HepG2 (cell line): ENCODE data around the gene NARF. TPM values are rescaled to one million over a fixed set of nuclear protein-coding genes. Genes with fewer than 3 reads are reported as not detected.
A peak's percentile ranks its signal among the peaks of the same experiment; 100 is the strongest.

Experiments
- ADNP ChIP-seq: sonication (generic); formaldehyde crosslinking; IDR thresholded peaks from 2 replicates; pipeline ENCODE4 v1.4.0; 2020; ENCODE audit warnings: missing genetic modification reagents
- DR1 ChIP-seq: sonication (generic); formaldehyde crosslinking; IDR thresholded peaks from 2 replicates; pipeline ENCODE4 v1.8.0; 2021; ENCODE audit warnings: mild to moderate bottlenecking, missing genetic modification reagents, inconsistent platforms
- EED ChIP-seq: sonication (generic); formaldehyde crosslinking; IDR thresholded peaks from 2 replicates; pipeline ENCODE4 v1.5.0; 2020; ENCODE audit warnings: mild to moderate bottlenecking, missing genetic modification reagents
- ELF4 ChIP-seq: sonication (generic); formaldehyde crosslinking; IDR thresholded peaks from 2 replicates; pipeline ENCODE4 v1.5.0; 2020; ENCODE audit warnings: missing genetic modification reagents, mild to moderate bottlenecking, moderate library complexity, borderline replicate concordance
- HNRNPK ChIP-seq: fragments of 200-400 bp; formaldehyde crosslinking; IDR thresholded peaks from 2 replicates; pipeline ENCODE4 v1.6.1; 2018; ENCODE audit warnings: low read length, low read depth, moderate library complexity, mild to moderate bottlenecking; ENCODE audit not compliant: poor library complexity, severe bottlenecking
- MEIS1 ChIP-seq: sonication (generic); formaldehyde crosslinking; IDR thresholded peaks from 2 replicates; pipeline ENCODE4 v1.9.0; 2021; ENCODE audit warnings: mild to moderate bottlenecking, missing genetic modification reagents, moderate library complexity, borderline replicate concordance
- MYC ChIP-seq: sonication (generic); formaldehyde crosslinking; IDR thresholded peaks from 2 replicates; pipeline ENCODE4 v1.9.0; 2021; ENCODE audit warnings: missing genetic modification reagents, borderline replicate concordance
- NCOA1 ChIP-seq: sonication (generic); formaldehyde crosslinking; IDR thresholded peaks from 2 replicates; pipeline ENCODE4 v1.9.0; 2021; ENCODE audit warnings: missing genetic modification reagents
- NKX3-1 ChIP-seq: sonication (generic); formaldehyde crosslinking; IDR thresholded peaks from 2 replicates; pipeline ENCODE4 v1.5.0; 2020; ENCODE audit warnings: missing genetic modification reagents
- SALL2 ChIP-seq: sonication (generic); formaldehyde crosslinking; IDR thresholded peaks from 2 replicates; pipeline ENCODE4 v1.8.1; 2023; ENCODE audit warnings: mild to moderate bottlenecking, missing genetic modification reagents, inconsistent platforms
- SRSF1 ChIP-seq: fragments of 200-400 bp; formaldehyde crosslinking; optimal IDR thresholded peaks from 2 replicates; pipeline ENCODE3; 2017; ENCODE audit warnings: mild to moderate bottlenecking, low read depth, low read length, moderate library complexity
- TCF7 ChIP-seq: sonication (generic); IDR thresholded peaks from 2 replicates; pipeline ENCODE4 v1.6.1; 2016; ENCODE audit warnings: antibody characterized with exemption, low read depth
- TOPORS ChIP-seq: sonication (generic); formaldehyde crosslinking; IDR thresholded peaks from 2 replicates; pipeline ENCODE4 v1.8.0; 2023; ENCODE audit warnings: mild to moderate bottlenecking, missing genetic modification reagents
- U2AF1 ChIP-seq: fragments of 200-400 bp; formaldehyde crosslinking; optimal IDR thresholded peaks from 2 replicates; pipeline ENCODE3; 2017; ENCODE audit warnings: mild to moderate bottlenecking, low read depth, low read length
- ZNF20 ChIP-seq: sonication (generic); formaldehyde crosslinking; IDR thresholded peaks from 2 replicates; pipeline ENCODE4 v1.4.0; 2020; ENCODE audit warnings: mild to moderate bottlenecking, moderate library complexity, missing genetic modification reagents
- ZNF468 ChIP-seq: sonication (generic); formaldehyde crosslinking; IDR thresholded peaks from 2 replicates; pipeline ENCODE4 v1.8.0; 2022; ENCODE audit warnings: mild to moderate bottlenecking, moderate library complexity, missing genetic modification reagents
- ZNF510 ChIP-seq: sonication (generic); formaldehyde crosslinking; IDR thresholded peaks from 2 replicates; pipeline ENCODE4 v1.4.0; 2020; ENCODE audit warnings: low read depth, mild to moderate bottlenecking, missing genetic modification reagents
- ZNF577 ChIP-seq: sonication (generic); formaldehyde crosslinking; IDR thresholded peaks from 2 replicates; pipeline ENCODE4 v1.4.0; 2020; ENCODE audit warnings: mild to moderate bottlenecking, low read depth, missing genetic modification reagents, borderline replicate concordance
- polyA plus RNA-seq, 8 experiments: library from polyadenylated mRNA; depleted of rRNA in 3 of 8; stranded (reverse) in 7 of 8; unstranded in 1 of 8; fragments of >200 nt; fragmentation: Illumina TruSeq in 4 of 8; extraction: Trizol in 4 of 8; gene quantifications; 2 replicates each; pipeline versions ENCODE4 v1.2.1 to v1.2.3, GENCODE V29; 2011 to 2016; ENCODE audit warnings: low read depth in 4 of 8, missing spikeins in 1 of 8, mixed read lengths in 1 of 8; ENCODE audit not compliant: insufficient read depth in 1 of 8
- total RNA-seq, 5 experiments: library from RNA; depleted of rRNA; stranded (reverse); fragments of >200 nt; fragmentation: Illumina TruSeq; extraction: Trizol; gene quantifications; 2 replicates each; pipeline ENCODE4 v1.2.3, GENCODE V29; 2016; ENCODE audit warnings: low read depth in 1 of 5
- TF ChIP-seq, protein P1 (sequence below): sonication (generic); formaldehyde crosslinking; IDR thresholded peaks from 2 replicates; pipeline ENCODE4 v1.4.0; 2020; ENCODE audit warnings: missing genetic modification reagents
- TF ChIP-seq, protein P2 (sequence below): sonication (generic); formaldehyde crosslinking; IDR thresholded peaks from 2 replicates; pipeline ENCODE4 v1.5.0; 2020; ENCODE audit warnings: missing genetic modification reagents
- TF ChIP-seq, protein P3 (sequence below): sonication (generic); formaldehyde crosslinking; IDR thresholded peaks from 2 replicates; pipeline ENCODE4 v1.5.0; 2020; ENCODE audit warnings: missing genetic modification reagents
- TF ChIP-seq, protein P4 (sequence below): sonication (generic); formaldehyde crosslinking; IDR thresholded peaks from 2 replicates; pipeline ENCODE4 v1.5.0; 2020; ENCODE audit warnings: missing genetic modification reagents
- TF ChIP-seq, protein P5 (sequence below): sonication (generic); formaldehyde crosslinking; IDR thresholded peaks from 2 replicates; pipeline ENCODE4 v1.5.0; 2020; ENCODE audit warnings: mild to moderate bottlenecking, missing genetic modification reagents

NARF gene
- total and polyA plus RNA-seq, 2 of the 13 experiments (the other 11 are each of a cell fraction or from before 2014, with no cell fraction given): 61.1 to 144 TPM

DNA sequence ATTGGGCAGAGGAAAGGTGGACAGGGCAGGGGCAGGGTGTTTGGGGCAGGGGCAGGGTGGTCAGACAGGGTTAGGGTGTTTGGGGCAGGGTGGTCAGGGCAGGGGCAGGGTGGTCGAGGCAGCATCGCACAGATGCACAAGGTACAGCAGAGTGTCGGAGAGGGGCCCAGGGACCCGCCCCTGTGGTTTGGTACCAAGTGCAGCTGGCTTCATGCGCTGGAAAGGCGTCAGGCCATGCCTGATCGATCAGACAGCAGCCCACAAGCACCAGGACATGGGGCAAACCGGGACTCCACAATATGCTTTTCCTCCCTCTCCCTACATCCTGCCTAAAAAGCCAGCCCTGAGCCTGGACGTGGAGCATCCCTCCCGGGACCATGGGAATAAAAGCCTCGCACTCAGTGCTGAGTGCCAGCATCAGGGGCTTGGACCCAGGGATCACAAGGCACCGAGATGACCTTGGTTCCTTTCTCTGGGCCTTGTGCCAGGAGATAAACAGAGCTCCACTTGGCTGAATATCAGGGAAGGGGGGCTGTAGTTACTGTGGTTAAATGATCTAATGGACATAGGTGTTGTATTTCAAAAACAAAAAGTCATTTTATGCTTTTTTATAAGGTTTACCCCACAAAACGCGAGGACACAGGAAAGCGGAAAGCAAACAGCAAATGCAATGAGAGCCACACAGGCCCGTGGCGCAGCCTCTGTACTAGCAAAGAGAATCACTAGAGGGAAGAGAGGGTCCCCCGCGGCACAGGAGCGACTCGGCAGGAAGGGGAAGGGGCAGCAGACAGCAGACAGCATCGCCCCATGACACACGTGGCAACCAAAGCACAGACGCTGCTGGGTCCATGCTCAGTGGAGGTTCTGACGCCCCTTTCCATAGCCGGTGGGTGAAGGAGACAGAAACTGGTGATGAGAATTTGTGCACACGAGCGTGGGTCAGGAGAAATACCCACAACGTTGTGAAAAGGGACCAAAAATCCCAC, 45.7 kb upstream of the NARF start (continued):
- TF ChIP-seq SALL2 (CRISPR knock-in tag): no peak
- TF ChIP-seq, protein P1, sequence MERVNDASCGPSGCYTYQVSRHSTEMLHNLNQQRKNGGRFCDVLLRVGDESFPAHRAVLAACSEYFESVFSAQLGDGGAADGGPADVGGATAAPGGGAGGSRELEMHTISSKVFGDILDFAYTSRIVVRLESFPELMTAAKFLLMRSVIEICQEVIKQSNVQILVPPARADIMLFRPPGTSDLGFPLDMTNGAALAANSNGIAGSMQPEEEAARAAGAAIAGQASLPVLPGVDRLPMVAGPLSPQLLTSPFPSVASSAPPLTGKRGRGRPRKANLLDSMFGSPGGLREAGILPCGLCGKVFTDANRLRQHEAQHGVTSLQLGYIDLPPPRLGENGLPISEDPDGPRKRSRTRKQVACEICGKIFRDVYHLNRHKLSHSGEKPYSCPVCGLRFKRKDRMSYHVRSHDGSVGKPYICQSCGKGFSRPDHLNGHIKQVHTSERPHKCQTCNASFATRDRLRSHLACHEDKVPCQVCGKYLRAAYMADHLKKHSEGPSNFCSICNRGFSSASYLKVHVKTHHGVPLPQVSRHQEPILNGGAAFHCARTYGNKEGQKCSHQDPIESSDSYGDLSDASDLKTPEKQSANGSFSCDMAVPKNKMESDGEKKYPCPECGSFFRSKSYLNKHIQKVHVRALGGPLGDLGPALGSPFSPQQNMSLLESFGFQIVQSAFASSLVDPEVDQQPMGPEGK (CRISPR knock-in tag): 0 out of 2 replicates have a peak, but pooled peaks have one; percentile 61
- no peak for TF ChIP-seq DR1 (CRISPR knock-in tag)
- no peak for TF ChIP-seq ZNF577 (CRISPR knock-in tag)
- no peak for TF ChIP-seq MEIS1 (CRISPR knock-in tag)
- no peak for TF ChIP-seq NCOA1 (CRISPR knock-in tag)
- peak; percentile 36 for TF ChIP-seq HNRNPK
- TF ChIP-seq TOPORS (CRISPR knock-in tag): no peak
- TF ChIP-seq ZNF468 (CRISPR knock-in tag): no peak
- TF ChIP-seq, protein P2, sequence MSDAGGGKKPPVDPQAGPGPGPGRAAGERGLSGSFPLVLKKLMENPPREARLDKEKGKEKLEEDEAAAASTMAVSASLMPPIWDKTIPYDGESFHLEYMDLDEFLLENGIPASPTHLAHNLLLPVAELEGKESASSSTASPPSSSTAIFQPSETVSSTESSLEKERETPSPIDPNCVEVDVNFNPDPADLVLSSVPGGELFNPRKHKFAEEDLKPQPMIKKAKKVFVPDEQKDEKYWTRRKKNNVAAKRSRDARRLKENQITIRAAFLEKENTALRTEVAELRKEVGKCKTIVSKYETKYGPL: no peak
- no peak for TF ChIP-seq U2AF1
- TF ChIP-seq, protein P3, sequence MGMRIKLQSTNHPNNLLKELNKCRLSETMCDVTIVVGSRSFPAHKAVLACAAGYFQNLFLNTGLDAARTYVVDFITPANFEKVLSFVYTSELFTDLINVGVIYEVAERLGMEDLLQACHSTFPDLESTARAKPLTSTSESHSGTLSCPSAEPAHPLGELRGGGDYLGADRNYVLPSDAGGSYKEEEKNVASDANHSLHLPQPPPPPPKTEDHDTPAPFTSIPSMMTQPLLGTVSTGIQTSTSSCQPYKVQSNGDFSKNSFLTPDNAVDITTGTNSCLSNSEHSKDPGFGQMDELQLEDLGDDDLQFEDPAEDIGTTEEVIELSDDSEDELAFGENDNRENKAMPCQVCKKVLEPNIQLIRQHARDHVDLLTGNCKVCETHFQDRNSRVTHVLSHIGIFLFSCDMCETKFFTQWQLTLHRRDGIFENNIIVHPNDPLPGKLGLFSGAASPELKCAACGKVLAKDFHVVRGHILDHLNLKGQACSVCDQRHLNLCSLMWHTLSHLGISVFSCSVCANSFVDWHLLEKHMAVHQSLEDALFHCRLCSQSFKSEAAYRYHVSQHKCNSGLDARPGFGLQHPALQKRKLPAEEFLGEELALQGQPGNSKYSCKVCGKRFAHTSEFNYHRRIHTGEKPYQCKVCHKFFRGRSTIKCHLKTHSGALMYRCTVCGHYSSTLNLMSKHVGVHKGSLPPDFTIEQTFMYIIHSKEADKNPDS (CRISPR knock-in tag): no peak
- TF ChIP-seq, protein P4, sequence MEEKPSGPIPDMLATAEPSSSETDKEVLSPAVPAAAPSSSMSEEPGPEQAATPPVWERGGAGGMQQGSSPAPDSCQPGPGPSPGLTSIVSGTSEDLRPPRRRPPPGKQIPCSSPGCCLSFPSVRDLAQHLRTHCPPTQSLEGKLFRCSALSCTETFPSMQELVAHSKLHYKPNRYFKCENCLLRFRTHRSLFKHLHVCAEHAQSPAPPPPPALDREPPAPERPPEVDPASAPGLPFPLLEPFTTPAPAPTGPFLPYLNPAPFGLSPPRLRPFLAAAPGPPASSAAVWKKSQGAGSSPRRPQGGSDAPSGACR (CRISPR knock-in tag): no peak
- no peak for TF ChIP-seq SRSF1
- no peak for TF ChIP-seq EED
- TF ChIP-seq ZNF20 (CRISPR knock-in tag): no peak
- TF ChIP-seq, protein P5, sequence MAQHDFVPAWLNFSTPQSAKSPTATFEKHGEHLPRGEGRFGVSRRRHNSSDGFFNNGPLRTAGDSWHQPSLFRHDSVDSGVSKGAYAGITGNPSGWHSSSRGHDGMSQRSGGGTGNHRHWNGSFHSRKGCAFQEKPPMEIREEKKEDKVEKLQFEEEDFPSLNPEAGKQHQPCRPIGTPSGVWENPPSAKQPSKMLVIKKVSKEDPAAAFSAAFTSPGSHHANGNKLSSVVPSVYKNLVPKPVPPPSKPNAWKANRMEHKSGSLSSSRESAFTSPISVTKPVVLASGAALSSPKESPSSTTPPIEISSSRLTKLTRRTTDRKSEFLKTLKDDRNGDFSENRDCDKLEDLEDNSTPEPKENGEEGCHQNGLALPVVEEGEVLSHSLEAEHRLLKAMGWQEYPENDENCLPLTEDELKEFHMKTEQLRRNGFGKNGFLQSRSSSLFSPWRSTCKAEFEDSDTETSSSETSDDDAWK (CRISPR knock-in tag): no peak
- TF ChIP-seq NKX3-1 (CRISPR knock-in tag): no peak
- peak; percentile 45; the same call in 1 of the 2 replicates for TF ChIP-seq TCF7
- no peak for TF ChIP-seq MYC (CRISPR knock-in tag)
- no peak for TF ChIP-seq ADNP (CRISPR knock-in tag)
- TF ChIP-seq ZNF510 (CRISPR knock-in tag): no peak
- no peak for TF ChIP-seq ELF4
